AG04450 (cell line): ENCODE data around the gene NRDC. TPM values are rescaled to one million over a fixed set of nuclear protein-coding genes. Genes with fewer than 3 reads are reported as not detected.

Experiments used
- CTCF ChIA-PET: fragments of 300-600, 350-600 bp; formaldehyde crosslinking; extraction: SDS; loops from one replicate; lab custom pipeline; 2022; ENCODE audit warnings: antibody characterized with exemption, inconsistent platforms; lab: Charles Lee
- POLR2A ChIA-PET: fragments of 350-600 bp; formaldehyde crosslinking; extraction: SDS; loops from one replicate; lab custom pipeline; 2021; ENCODE audit warnings: antibody characterized with exemption, inconsistent platforms; lab: Yijun Ruan, JAX
- DNase-seq: peaks from one replicate; pipeline ENCODE4 v3.0.0-alpha.2; 2011; ENCODE audit warnings: low read depth, low spot score
- H3K27ac ChIP-seq: one replicate; pipeline ENCODE4 v1.5.1; 2012; ENCODE audit warnings: low read depth, low read length, control low read depth
- H3K27me3 ChIP-seq: one replicate; pipeline ENCODE4 v1.6.0; 2012; ENCODE audit warnings: low read length; ENCODE audit not compliant: control insufficient read depth, insufficient read depth
- H3K4me3 ChIP-seq: 2 replicates; pipeline ENCODE4 v1.5.1; 2011; ENCODE audit warnings: mild to moderate bottlenecking, low read depth, low read length, control low read depth
- H3K9me3 ChIP-seq: 2 replicates; pipeline ENCODE4 v1.5.1; 2012; ENCODE audit warnings: low read length; ENCODE audit not compliant: control insufficient read depth, insufficient read depth
- polyA plus RNA-seq: library from polyadenylated mRNA; depleted of rRNA; stranded (reverse); fragments of >200 nt; gene quantifications from 2 replicates; pipeline ENCODE4 v1.2.3, GENCODE V29; 2011
- TF ChIP-seq, protein P1 (sequence below): IDR thresholded peaks from 2 replicates; pipeline ENCODE4 v1.5.1; 2011; ENCODE audit warnings: low read depth, low read length, control low read depth, inconsistent platforms

NRDC gene
- polyA plus RNA-seq, 1 experiment = 172 TPM

- H3K27me3 ChIP-seq = no peaks in the 10 kb centered on the region
- DNase-seq = no peak
- ChIA-PET CTCF (no interaction called here), POLR2A (no interaction called here)
- H3K4me3 ChIP-seq = no peak overlapping the region
- H3K9me3 ChIP-seq = no peaks in the 10 kb centered on the region
- H3K27ac ChIP-seq = no peak overlapping the region
- TF ChIP-seq, protein P1, sequence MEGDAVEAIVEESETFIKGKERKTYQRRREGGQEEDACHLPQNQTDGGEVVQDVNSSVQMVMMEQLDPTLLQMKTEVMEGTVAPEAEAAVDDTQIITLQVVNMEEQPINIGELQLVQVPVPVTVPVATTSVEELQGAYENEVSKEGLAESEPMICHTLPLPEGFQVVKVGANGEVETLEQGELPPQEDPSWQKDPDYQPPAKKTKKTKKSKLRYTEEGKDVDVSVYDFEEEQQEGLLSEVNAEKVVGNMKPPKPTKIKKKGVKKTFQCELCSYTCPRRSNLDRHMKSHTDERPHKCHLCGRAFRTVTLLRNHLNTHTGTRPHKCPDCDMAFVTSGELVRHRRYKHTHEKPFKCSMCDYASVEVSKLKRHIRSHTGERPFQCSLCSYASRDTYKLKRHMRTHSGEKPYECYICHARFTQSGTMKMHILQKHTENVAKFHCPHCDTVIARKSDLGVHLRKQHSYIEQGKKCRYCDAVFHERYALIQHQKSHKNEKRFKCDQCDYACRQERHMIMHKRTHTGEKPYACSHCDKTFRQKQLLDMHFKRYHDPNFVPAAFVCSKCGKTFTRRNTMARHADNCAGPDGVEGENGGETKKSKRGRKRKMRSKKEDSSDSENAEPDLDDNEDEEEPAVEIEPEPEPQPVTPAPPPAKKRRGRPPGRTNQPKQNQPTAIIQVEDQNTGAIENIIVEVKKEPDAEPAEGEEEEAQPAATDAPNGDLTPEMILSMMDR = no peak
Observed at GRCh38 chr1:51789342-51789741, 89.2 kb downstream of the NRDC start.

DNA sequence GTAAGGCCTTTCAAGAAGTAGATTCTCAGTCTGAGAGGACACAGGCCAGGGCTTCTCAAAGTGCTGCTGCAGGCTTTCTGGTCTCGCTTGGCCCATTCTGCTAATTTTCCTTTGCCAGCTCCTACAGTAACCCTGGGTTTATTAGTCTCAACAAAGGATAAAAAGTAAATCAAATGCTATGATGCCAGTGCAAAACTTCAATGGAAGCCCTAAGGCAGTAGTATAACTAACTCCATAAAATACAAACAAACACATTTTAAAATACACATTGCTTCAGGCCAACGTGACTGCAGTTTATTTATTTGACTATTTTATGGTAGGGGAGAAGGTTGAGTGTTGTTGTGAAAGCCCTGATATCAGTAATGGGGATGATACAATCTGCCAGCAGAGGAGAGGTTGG lies 89.6 kb downstream of the NRDC start:
- POLR2A ChIA-PET = no interaction called here
- Histone ChIP-seq H3K27ac (no peak overlapping the region), H3K4me3 (no peak overlapping the region), H3K9me3 (no peaks in the 10 kb centered on the region), H3K27me3 (no peaks in the 10 kb centered on the region)
- CTCF ChIA-PET = no interaction called here
- TF ChIP-seq, protein P1 = no peak
- DNase-seq = no peak

GRCh38 chr1:51784997-51785421 lies 93.5 kb downstream of the NRDC start:
- H3K4me3 ChIP-seq = no peak overlapping the region
- TF ChIP-seq, protein P1 = no peak
- ChIA-PET POLR2A (no interaction called here), CTCF (interaction anchor here (0.6 kb wide), 1 partner anchor 296 kb away, joined by 3 read pairs; no protein-coding TSS in a partner anchor)
- H3K27ac ChIP-seq = peak overlapping the region; percentile 11
- H3K9me3 ChIP-seq = no peaks in the 10 kb centered on the region
- no peak for DNase-seq
- H3K27me3 ChIP-seq = no peaks in the 10 kb centered on the region

DNA sequence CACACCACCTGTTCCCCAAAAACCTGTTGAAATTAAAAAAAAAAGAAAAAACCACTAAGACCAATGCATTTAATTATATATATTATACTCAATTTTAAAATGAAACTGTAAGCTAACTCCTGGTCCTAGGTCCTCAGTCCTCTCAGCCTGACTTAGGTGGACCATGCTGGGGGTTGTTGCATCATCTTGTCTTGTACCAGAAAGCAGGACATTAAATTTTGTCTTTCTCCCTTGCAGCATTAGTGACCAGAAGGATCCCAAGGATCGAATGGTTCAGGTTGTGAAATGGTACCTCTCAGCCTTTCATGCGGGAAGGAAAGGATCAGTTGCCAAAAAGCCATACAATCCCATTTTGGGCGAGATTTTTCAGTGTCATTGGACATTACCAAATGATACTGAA lies 97.6 kb downstream of the NRDC start:
- DNase-seq = no peak
- ChIA-PET POLR2A (no interaction called here), CTCF (interaction anchor here (4.3 kb wide), 1 partner anchor 12 kb away, joined by 25 read pairs; no protein-coding TSS in a partner anchor)
- H3K4me3 ChIP-seq = no peak overlapping the region
- H3K27me3 ChIP-seq = no peaks in the 10 kb centered on the region
- H3K27ac ChIP-seq = no peak overlapping the region
- TF ChIP-seq, protein P1 = no peak
- no peaks in the 10 kb centered on the region for H3K9me3 ChIP-seq

DNA sequence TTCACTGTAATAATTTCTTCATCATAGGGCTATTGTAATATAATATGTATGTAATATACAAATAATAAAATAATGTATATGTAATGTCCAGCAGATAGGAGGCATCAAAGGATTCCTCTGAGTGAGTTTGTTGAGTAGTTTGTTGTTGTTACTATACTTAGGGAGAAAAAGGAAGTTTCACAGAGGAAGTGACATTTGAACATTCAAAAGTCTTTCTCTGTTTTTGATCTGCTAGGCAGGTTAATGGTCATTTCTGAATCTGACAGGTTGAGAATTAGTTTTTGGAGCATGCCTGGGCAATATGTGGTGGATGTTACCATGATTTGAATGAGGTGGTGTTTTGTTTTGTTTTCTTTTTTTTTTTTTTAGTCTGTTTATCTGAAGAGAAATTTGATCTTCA lies 102.1 kb downstream of the NRDC start:
- no peaks in the 10 kb centered on the region for H3K9me3 ChIP-seq
- TF ChIP-seq, protein P1 = no peak
- POLR2A ChIA-PET = no interaction called here
- no peak overlapping the region for H3K27ac ChIP-seq
- no peaks in the 10 kb centered on the region for H3K27me3 ChIP-seq
- DNase-seq = no peak
- H3K4me3 ChIP-seq = no peak overlapping the region
- CTCF ChIA-PET = interaction anchor here (1.6 kb wide), 1 partner anchor 8 kb away, joined by 10 read pairs; no protein-coding TSS in a partner anchor
